Mucosa of descending colon (tissue), 3 donors: Measurements from ENCODE around the gene PTCH2. TPM values are rescaled to one million over a fixed set of nuclear protein-coding genes. Genes with fewer than 3 reads are reported as not detected.
"Not testable (repeated sequence)": the region's sequence is repeated elsewhere in the genome, so short reads cannot be mapped to it uniquely, and the experiment has no call there.

Experiments used
- ATAC-seq: fragments of 200-7000 bp; cut with Tn5 transposase; one replicate; pipeline ENCODE4 v1.9.1; 2020; ENCODE audit warnings: mild to moderate bottlenecking, moderate library complexity
- DNase-seq, 3 donors: peaks; one replicate each; pipeline ENCODE4 v3.0.0-alpha.2; 2020
- H3K36me3 ChIP-seq: fragments of 200-600 bp; one replicate; pipeline ENCODE4 v1.8.0; 2021; ENCODE audit warnings: low read depth, mild to moderate bottlenecking
- H3K4me1 ChIP-seq: fragments of 200-600 bp; one replicate; pipeline ENCODE4 v1.8.0; 2021; ENCODE audit warnings: low read depth, mild to moderate bottlenecking
- H3K4me3 ChIP-seq: fragments of 200-600 bp; one replicate; pipeline ENCODE4 v1.8.0; 2021; ENCODE audit warnings: mild to moderate bottlenecking
- H3K9me3 ChIP-seq: fragments of 200-600 bp; one replicate; pipeline ENCODE4 v1.8.0; 2021; ENCODE audit warnings: mild to moderate bottlenecking
- CTCF ChIP-seq: fragments of 200-600 bp; IDR thresholded peaks from one replicate; pipeline ENCODE4 v1.8.0; 2022; ENCODE audit warnings: antibody characterized with exemption, mild to moderate bottlenecking
- intact Hi-C, 2 donors: fragments of 100-400 bp; cut with DNase I in 1 of 2; cut with micrococcal nuclease in 1 of 2; formaldehyde crosslinking; loops; one replicate each; pipeline versions ENCODE4 v1.11.0 to v1.11.1; 2022; cut with DNase I, micrococcal nuclease
- total RNA-seq, 3 donors: library from RNA; stranded (reverse); fragmentation: NEBNext Ultra II Directional in 2 of 3; extraction: Animal tissue kit (Norgen Biotek cat#: 25700) in 2 of 3; gene quantifications; one replicate each; pipeline versions ENCODE4 v1.2.1 to v1.2.4, GENCODE V29; 2021 to 2023
- donor health status: DM: no; HTN: no; CAD: no; lungs with moderate emphysema.
- donor health status: DM: no; HTN: no; CAD: no.
- donor health status: DM: no; HTN: yes; CAD: no.

PTCH2 gene
- total RNA-seq, 3 donors from 2014 or later = 0.39 to 2.7 (median 0.64) TPM

GRCh38 chr1:44828003-44828651, 14.9 kb downstream of the PTCH2 start:
- no peaks in the 10 kb centered on the region for H3K36me3 ChIP-seq
- DNase-seq = peak in 1 of 3 donors; percentile 50
- ATAC-seq = no peak
- no peak overlapping the region for H3K4me3 ChIP-seq
- intact Hi-C loops = no loop called here
- no peak for TF ChIP-seq CTCF
- H3K9me3 ChIP-seq = no peaks in the 10 kb centered on the region
- H3K4me1 ChIP-seq = no peaks in the 10 kb centered on the region

GRCh38 chr1:44827197-44828002, 15.7 kb downstream of the PTCH2 start:
- no peak for TF ChIP-seq CTCF
- peak in 1 of 3 donors; percentile 47 for DNase-seq
- Histone ChIP-seq H3K36me3 (no peaks in the 10 kb centered on the region), H3K4me3 (no peak overlapping the region), H3K9me3 (no peaks in the 10 kb centered on the region), H3K4me1 (no peaks in the 10 kb centered on the region)
- intact Hi-C loops = no loop called here
- no peak for ATAC-seq

- DNase-seq = peak; percentile 27 to 77 (median 40)
- ATAC-seq = peak; percentile 68
- Histone ChIP-seq H3K4me1 (no peaks in the 10 kb centered on the region), H3K9me3 (no peaks in the 10 kb centered on the region), H3K36me3 (no peaks in the 10 kb centered on the region), H3K4me3 (no peak overlapping the region)
- intact Hi-C loops = no loop called here
- no peak for TF ChIP-seq CTCF
Observed at GRCh38 chr1:44826375-44827196, 16.5 kb downstream of the PTCH2 start.

GRCh38 chr1:44824392-44824791, 18.7 kb downstream of the PTCH2 start:
- intact Hi-C loops, H3K36me3 ChIP-seq, H3K9me3 ChIP-seq, H3K4me1 ChIP-seq, H3K4me3 ChIP-seq, ATAC-seq: not testable (repeated sequence)
- DNase-seq = peak in 1 of 3 donors; percentile 5

GRCh38 chr1:44822981-44823451, 20.0 kb downstream of the PTCH2 start:
- DNase-seq = peak in 2 of 3 donors; percentile 12 to 52
- no peak for ATAC-seq
- intact Hi-C loops = no loop called here

More at GRCh38 chr1:44822981-44823451, 20.0 kb downstream of the PTCH2 start:
- TF ChIP-seq CTCF = no peak
- Histone ChIP-seq H3K36me3 (no peaks in the 10 kb centered on the region), H3K4me3 (no peak overlapping the region), H3K9me3 (no peaks in the 10 kb centered on the region), H3K4me1 (peaks cover 5% of the 10 kb centered on the region)
